GM12878 (cell line): ENCODE results near the gene AMZ2. TPM values are rescaled to one million over a fixed set of nuclear protein-coding genes. Genes with fewer than 3 reads are reported as not detected.

Experiments
- CREM ChIP-seq: IDR thresholded peaks from 2 replicates; pipeline ENCODE4 v1.6.1; 2014; ENCODE audit warnings: antibody characterized with exemption, low read depth
- GATAD2B ChIP-seq: fragments of 450-650 bp; conservative IDR thresholded peaks from 2 replicates; pipeline ENCODE4 v1.6.1; 2017; ENCODE audit warnings: low read depth, mild to moderate bottlenecking, moderate library complexity
- HDGF ChIP-seq: fragments of 450-650 bp; IDR thresholded peaks from 2 replicates; pipeline ENCODE4 v1.6.1; 2016; ENCODE audit warnings: antibody characterized with exemption
- JUND ChIP-seq: IDR thresholded peaks from 2 replicates; pipeline ENCODE4 v1.6.1; 2012; ENCODE audit warnings: low read depth, mild to moderate bottlenecking, low read length, improper control_type of control experiment, moderate library complexity
- MXI1 ChIP-seq: fragments of 150-350 bp; IDR thresholded peaks from 2 replicates; pipeline ENCODE4 v1.6.1; 2011; ENCODE audit warnings: low read depth, mild to moderate bottlenecking, inconsistent platforms, low read length, improper control_type of control experiment
- PML ChIP-seq: IDR thresholded peaks from 2 replicates; pipeline ENCODE4 v1.6.1; 2012; ENCODE audit warnings: low read length, inconsistent platforms
- SMAD5 ChIP-seq: IDR thresholded peaks from 2 replicates; pipeline ENCODE4 v1.6.1; 2016; ENCODE audit warnings: antibody characterized with exemption, low read depth
- SMARCA5 ChIP-seq: fragments of 450-650 bp; IDR thresholded peaks from 2 replicates; pipeline ENCODE4 v1.6.1; 2017; ENCODE audit warnings: mild to moderate bottlenecking
- TARDBP ChIP-seq: IDR thresholded peaks from 2 replicates; pipeline ENCODE4 v1.6.1; 2016; ENCODE audit warnings: borderline replicate concordance
- TCF12 ChIP-seq: IDR thresholded peaks from 2 replicates; pipeline ENCODE4 v1.6.1; 2011; ENCODE audit warnings: low read depth, mild to moderate bottlenecking, low read length
- polyA plus RNA-seq, 11 experiments: library from polyadenylated mRNA; depleted of rRNA in 4 of 11; unstranded in 6 of 11; stranded (reverse) in 5 of 11; fragments of >200 nt; fragmentation: Nextera tagmentation in 4 of 11; fragmentation: Illumina TruSeq in 1 of 11; extraction: Ambion mirVana in 4 of 11; extraction: Trizol in 1 of 11; gene quantifications; 1 replicate in 1 of 11; 2 replicates in 10 of 11; pipeline versions ENCODE4 v1.2.1 to v1.2.3, GENCODE V29; 2011 to 2016; ENCODE audit warnings: inconsistent platforms in 2 of 11, missing spikeins in 2 of 11, low read depth in 1 of 11
- total RNA-seq, 4 experiments: library from RNA; depleted of rRNA in 3 of 4; stranded (reverse); fragments of >200 nt in 3 of 4; fragmentation: Illumina TruSeq in 1 of 4; extraction: Trizol in 1 of 4; gene quantifications; 2 replicates each; pipeline versions ENCODE4 v1.2.1 to v1.2.3, GENCODE V29; 2013 to 2021
- TF ChIP-seq, protein P1 (sequence below): fragments of 450-650 bp; formaldehyde crosslinking; IDR thresholded peaks from 2 replicates; pipeline ENCODE4 v1.4.0; 2022; ENCODE audit warnings: mild to moderate bottlenecking, moderate library complexity
- TF ChIP-seq, protein P2 (sequence below): fragments of 450-650 bp; IDR thresholded peaks from 2 replicates; pipeline ENCODE4 v1.6.1; 2016; ENCODE audit warnings: mild to moderate bottlenecking
- TF ChIP-seq, protein P3 (sequence below): fragments of 450-650 bp; IDR thresholded peaks from 2 replicates; pipeline ENCODE4 v1.6.1; 2016; ENCODE audit warnings: mild to moderate bottlenecking, moderate library complexity, borderline replicate concordance
- TF ChIP-seq, protein P4 (sequence below): fragments of 150-350 bp; IDR thresholded peaks from 2 replicates; pipeline ENCODE4 v1.6.1; 2016; ENCODE audit warnings: low read depth, low read length
- TF ChIP-seq, protein P5 (sequence below): fragments of 450-650 bp; IDR thresholded peaks from 2 replicates; pipeline ENCODE4 v1.6.1; 2016; ENCODE audit warnings: mild to moderate bottlenecking

Gene AMZ2
- total and polyA plus RNA-seq, 10 of the 15 experiments (the other 5 are each of a cell fraction or from before 2014, with no cell fraction given), result 79.1 to 189 (median 126) TPM

DNA sequence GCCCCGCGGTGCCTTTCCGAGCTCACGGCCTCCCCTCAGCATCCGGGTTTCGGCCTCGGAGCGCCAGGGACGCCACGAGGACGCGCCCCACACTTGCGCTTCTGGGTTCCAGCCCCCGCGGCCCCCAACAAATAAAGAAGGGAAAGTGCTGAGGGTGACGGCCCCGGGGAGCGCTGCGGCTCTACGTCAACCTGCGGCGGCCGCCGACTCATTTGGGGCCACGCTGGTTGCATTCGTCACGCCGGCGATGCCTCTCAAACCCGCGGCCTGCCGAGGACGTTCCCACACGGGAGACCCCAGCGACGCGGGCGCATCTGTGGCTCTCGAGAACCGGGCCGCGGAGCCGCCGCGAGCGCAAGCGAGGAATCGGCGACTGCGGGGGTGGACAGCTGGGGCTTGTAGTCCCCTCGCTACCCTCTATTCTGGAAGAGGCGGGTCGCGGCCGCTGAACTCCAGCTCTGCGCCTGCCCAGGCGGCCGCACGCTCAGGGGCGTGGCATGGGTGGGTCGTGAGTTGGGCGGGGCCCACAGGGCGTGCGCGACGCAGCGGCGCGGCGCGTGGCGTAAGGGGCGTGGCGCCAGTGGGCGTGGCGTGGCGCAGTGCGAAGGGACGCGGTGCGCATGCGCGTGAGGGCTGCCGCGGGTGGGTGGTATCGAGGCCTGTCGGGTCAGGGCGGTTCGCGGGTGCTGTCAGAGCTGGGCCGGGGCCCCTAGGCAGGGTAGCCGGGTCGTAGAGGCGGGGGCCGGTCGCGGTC, at the start of gene AMZ2 (continued):
- TF ChIP-seq, protein P1, sequence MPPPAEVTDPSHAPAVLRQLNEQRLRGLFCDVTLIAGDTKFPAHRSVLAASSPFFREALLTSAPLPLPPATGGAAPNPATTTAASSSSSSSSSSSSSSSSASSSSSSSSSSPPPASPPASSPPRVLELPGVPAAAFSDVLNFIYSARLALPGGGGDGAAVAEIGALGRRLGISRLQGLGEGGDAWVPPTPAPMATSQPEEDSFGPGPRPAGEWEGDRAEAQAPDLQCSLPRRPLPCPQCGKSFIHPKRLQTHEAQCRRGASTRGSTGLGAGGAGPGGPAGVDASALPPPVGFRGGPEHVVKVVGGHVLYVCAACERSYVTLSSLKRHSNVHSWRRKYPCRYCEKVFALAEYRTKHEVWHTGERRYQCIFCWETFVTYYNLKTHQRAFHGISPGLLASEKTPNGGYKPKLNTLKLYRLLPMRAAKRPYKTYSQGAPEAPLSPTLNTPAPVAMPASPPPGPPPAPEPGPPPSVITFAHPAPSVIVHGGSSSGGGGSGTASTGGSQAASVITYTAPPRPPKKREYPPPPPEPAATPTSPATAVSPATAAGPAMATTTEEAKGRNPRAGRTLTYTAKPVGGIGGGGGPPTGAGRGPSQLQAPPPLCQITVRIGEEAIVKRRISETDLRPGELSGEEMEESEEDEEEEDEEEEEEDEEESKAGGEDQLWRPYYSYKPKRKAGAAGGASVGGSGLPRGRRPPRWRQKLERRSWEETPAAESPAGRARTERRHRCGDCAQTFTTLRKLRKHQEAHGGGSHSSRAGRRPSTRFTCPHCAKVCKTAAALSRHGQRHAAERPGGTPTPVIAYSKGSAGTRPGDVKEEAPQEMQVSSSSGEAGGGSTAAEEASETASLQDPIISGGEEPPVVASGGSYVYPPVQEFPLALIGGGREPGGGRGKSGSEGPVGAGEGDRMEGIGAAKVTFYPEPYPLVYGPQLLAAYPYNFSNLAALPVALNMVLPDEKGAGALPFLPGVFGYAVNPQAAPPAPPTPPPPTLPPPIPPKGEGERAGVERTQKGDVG, result no peak
- TF ChIP-seq HDGF, result peak; percentile 12; the same call in 1 of the 2 replicates
- peak; percentile 91 for TF ChIP-seq CREM
- TF ChIP-seq PML, result peak; percentile 91
- peak; percentile 44 for TF ChIP-seq SMARCA5
- peak; percentile 75 for TF ChIP-seq TCF12
- TF ChIP-seq, protein P2, sequence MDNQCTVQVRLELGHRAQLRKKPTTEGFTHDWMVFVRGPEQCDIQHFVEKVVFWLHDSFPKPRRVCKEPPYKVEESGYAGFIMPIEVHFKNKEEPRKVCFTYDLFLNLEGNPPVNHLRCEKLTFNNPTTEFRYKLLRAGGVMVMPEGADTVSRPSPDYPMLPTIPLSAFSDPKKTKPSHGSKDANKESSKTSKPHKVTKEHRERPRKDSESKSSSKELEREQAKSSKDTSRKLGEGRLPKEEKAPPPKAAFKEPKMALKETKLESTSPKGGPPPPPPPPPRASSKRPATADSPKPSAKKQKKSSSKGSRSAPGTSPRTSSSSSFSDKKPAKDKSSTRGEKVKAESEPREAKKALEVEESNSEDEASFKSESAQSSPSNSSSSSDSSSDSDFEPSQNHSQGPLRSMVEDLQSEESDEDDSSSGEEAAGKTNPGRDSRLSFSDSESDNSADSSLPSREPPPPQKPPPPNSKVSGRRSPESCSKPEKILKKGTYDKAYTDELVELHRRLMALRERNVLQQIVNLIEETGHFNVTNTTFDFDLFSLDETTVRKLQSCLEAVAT, result no peak; the same call in 1 of the 2 replicates
- TF ChIP-seq MXI1, result peak; percentile 7; the same call in 1 of the 2 replicates
- TF ChIP-seq, protein P3, sequence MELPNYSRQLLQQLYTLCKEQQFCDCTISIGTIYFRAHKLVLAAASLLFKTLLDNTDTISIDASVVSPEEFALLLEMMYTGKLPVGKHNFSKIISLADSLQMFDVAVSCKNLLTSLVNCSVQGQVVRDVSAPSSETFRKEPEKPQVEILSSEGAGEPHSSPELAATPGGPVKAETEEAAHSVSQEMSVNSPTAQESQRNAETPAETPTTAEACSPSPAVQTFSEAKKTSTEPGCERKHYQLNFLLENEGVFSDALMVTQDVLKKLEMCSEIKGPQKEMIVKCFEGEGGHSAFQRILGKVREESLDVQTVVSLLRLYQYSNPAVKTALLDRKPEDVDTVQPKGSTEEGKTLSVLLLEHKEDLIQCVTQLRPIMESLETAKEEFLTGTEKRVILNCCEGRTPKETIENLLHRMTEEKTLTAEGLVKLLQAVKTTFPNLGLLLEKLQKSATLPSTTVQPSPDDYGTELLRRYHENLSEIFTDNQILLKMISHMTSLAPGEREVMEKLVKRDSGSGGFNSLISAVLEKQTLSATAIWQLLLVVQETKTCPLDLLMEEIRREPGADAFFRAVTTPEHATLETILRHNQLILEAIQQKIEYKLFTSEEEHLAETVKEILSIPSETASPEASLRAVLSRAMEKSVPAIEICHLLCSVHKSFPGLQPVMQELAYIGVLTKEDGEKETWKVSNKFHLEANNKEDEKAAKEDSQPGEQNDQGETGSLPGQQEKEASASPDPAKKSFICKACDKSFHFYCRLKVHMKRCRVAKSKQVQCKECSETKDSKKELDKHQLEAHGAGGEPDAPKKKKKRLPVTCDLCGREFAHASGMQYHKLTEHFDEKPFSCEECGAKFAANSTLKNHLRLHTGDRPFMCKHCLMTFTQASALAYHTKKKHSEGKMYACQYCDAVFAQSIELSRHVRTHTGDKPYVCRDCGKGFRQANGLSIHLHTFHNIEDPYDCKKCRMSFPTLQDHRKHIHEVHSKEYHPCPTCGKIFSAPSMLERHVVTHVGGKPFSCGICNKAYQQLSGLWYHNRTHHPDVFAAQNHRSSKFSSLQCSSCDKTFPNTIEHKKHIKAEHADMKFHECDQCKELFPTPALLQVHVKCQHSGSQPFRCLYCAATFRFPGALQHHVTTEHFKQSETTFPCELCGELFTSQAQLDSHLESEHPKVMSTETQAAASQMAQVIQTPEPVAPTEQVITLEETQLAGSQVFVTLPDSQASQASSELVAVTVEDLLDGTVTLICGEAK, result no peak
- peak; percentile 71; the same call in 1 of the 2 replicates for TF ChIP-seq GATAD2B
- TF ChIP-seq, protein P4, sequence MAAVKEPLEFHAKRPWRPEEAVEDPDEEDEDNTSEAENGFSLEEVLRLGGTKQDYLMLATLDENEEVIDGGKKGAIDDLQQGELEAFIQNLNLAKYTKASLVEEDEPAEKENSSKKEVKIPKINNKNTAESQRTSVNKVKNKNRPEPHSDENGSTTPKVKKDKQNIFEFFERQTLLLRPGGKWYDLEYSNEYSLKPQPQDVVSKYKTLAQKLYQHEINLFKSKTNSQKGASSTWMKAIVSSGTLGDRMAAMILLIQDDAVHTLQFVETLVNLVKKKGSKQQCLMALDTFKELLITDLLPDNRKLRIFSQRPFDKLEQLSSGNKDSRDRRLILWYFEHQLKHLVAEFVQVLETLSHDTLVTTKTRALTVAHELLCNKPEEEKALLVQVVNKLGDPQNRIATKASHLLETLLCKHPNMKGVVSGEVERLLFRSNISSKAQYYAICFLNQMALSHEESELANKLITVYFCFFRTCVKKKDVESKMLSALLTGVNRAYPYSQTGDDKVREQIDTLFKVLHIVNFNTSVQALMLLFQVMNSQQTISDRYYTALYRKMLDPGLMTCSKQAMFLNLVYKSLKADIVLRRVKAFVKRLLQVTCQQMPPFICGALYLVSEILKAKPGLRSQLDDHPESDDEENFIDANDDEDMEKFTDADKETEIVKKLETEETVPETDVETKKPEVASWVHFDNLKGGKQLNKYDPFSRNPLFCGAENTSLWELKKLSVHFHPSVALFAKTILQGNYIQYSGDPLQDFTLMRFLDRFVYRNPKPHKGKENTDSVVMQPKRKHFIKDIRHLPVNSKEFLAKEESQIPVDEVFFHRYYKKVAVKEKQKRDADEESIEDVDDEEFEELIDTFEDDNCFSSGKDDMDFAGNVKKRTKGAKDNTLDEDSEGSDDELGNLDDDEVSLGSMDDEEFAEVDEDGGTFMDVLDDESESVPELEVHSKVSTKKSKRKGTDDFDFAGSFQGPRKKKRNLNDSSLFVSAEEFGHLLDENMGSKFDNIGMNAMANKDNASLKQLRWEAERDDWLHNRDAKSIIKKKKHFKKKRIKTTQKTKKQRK, result no peak
- TF ChIP-seq JUND, result no peak
- no peak for TF ChIP-seq TARDBP
- peak; percentile 69; the same call in 1 of the 2 replicates for TF ChIP-seq SMAD5
- TF ChIP-seq, protein P5, sequence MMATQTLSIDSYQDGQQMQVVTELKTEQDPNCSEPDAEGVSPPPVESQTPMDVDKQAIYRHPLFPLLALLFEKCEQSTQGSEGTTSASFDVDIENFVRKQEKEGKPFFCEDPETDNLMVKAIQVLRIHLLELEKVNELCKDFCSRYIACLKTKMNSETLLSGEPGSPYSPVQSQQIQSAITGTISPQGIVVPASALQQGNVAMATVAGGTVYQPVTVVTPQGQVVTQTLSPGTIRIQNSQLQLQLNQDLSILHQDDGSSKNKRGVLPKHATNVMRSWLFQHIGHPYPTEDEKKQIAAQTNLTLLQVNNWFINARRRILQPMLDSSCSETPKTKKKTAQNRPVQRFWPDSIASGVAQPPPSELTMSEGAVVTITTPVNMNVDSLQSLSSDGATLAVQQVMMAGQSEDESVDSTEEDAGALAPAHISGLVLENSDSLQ, result peak; percentile 52
- TF ChIP-seq, all 136 proteins: peak for 43
